Eye (tissue), 1 donor: ENCODE measurements around the gene CNGA2.
A peak's percentile ranks its signal among the peaks of the same experiment; 100 is the strongest.
"Not testable (repeated sequence)": the region's sequence is repeated elsewhere in the genome, so short reads cannot be mapped to it uniquely, and the experiment has no call there.

Source experiments
- DNase-seq: peaks from one replicate; pipeline ENCODE4 v3.0.0-alpha.2; 2015

Gene CNGA2

GRCh38 chrX:151734446-151734845, at the start of gene CNGA2:
Gene CNGA2 (plus strand): TSS chrX:151734746. CDS start chrX:151738484, 3,738 bp downstream.
- DNase-seq, result no peak

- DNase-seq, result no peak
Measured at GRCh38 chrX:151687635-151688034, 46.9 kb upstream of the CNGA2 start.

- DNase-seq, result no peak
Measured at GRCh38 chrX:151688695-151689094, 45.9 kb upstream of the CNGA2 start.

GRCh38 chrX:151692825-151693224, 41.7 kb upstream of the CNGA2 start:
- DNase-seq, result no peak

GRCh38 chrX:151694121-151694520, 40.4 kb upstream of the CNGA2 start:
- DNase-seq, result no peak

- peak; percentile 49 for DNase-seq
Measured at GRCh38 chrX:151694661-151695582, 39.6 kb upstream of the CNGA2 start, which contains the start of gene PRRG3. Gene PRRG3 (plus strand): TSS chrX:151695458. CDS start chrX:151698815, 3,357 bp downstream.

GRCh38 chrX:151695583-151696340, 38.8 kb upstream of the CNGA2 start:
- peak; percentile 39 for DNase-seq

GRCh38 chrX:151697082-151697481, 37.5 kb upstream of the CNGA2 start:
- DNase-seq, result not testable (repeated sequence)

- peak; percentile 36 for DNase-seq
Measured at GRCh38 chrX:151697522-151697921, 37.0 kb upstream of the CNGA2 start.

- no peak for DNase-seq
Measured at GRCh38 chrX:151698485-151698884, 36.1 kb upstream of the CNGA2 start.

- DNase-seq, result no peak
Measured at GRCh38 chrX:151699746-151700145, 34.8 kb upstream of the CNGA2 start.

GRCh38 chrX:151700581-151700980, 34.0 kb upstream of the CNGA2 start:
- no peak for DNase-seq

- no peak for DNase-seq
Measured at GRCh38 chrX:151701071-151701470, 33.5 kb upstream of the CNGA2 start.

GRCh38 chrX:151701531-151701930, 33.0 kb upstream of the CNGA2 start:
- no peak for DNase-seq

- DNase-seq, result no peak
Measured at GRCh38 chrX:151702026-151702714, 32.4 kb upstream of the CNGA2 start.

GRCh38 chrX:151702741-151703340, 31.7 kb upstream of the CNGA2 start:
- no peak for DNase-seq

GRCh38 chrX:151703487-151703886, 31.1 kb upstream of the CNGA2 start:
- DNase-seq, result peak; percentile 41

- DNase-seq, result no peak
Measured at GRCh38 chrX:151704041-151704663, 30.4 kb upstream of the CNGA2 start.

GRCh38 chrX:151708821-151709220, 25.7 kb upstream of the CNGA2 start:
- DNase-seq, result no peak

- no peak for DNase-seq
Measured at GRCh38 chrX:151710457-151710856, 24.1 kb upstream of the CNGA2 start.

GRCh38 chrX:151711154-151711553, 23.4 kb upstream of the CNGA2 start:
- DNase-seq, result no peak

- DNase-seq, result no peak
Measured at GRCh38 chrX:151711787-151712186, 22.8 kb upstream of the CNGA2 start.
